K562 (cell line): ENCODE measurements around the gene FBN1. TPM values are rescaled to one million over a fixed set of nuclear protein-coding genes. Genes with fewer than 3 reads are reported as not detected.

Experiments
- ATAC-seq: fragments of 200-7000 bp; cut with Tn5 transposase; 3 replicates; pipeline ENCODE4 v1.9.1; 2020; ENCODE audit warnings: moderate library complexity
- BruUV-seq: library from RNA; stranded (reverse); fragments of 400-500 nt; replicated peaks from 2 replicates; lab custom pipeline; 2021; lab: Mats Ljungman, UMichigan
- CTCF ChIA-PET: fragments of 300-600 bp; formaldehyde crosslinking; extraction: SDS; loops from one replicate; lab custom pipeline; 2021; ENCODE audit warnings: low intra/inter-chr PET ratio; lab: Yijun Ruan, JAX
- POLR2A ChIA-PET: fragments of 300-600, 350-650 bp; sonication (Branson Sonifier 250); formaldehyde crosslinking; extraction: SDS; loops from one replicate; lab custom pipeline; 2021; ENCODE audit warnings: antibody characterized with exemption, inconsistent platforms; lab: Yijun Ruan, JAX
- DNase-seq, 4 experiments: peaks; one replicate each; pipeline versions ENCODE4 v3.0.0 to v3.0.0-alpha.2; 2011 to 2018; ENCODE audit warnings: low spot score in 3 of 4, mixed read lengths in 3 of 4; ENCODE audit errors: extremely low read depth in 1 of 4
- FAIRE-seq: peaks from 2 replicates; lab custom pipeline; 2011; peaks lifted over from hg19 to GRCh38; lab: Jason Lieb, UNC
- H2AFZ ChIP-seq: 2 replicates; pipeline ENCODE4 v1.6.0; 2011; ENCODE audit warnings: low read depth, low read length, control low read depth, inconsistent platforms
- H3K27ac ChIP-seq: fragments of 200-600 bp; 3 replicates; pipeline ENCODE4 v1.8.0; 2011; ENCODE audit warnings: low read depth, mild to moderate bottlenecking, control low read depth, inconsistent platforms, low read length, moderate library complexity, mixed read lengths; ENCODE audit errors: extremely low read depth
- H3K27me3 ChIP-seq, 2 experiments: fragments of 300-600 bp in 1 of 2; 2 replicates in 1 of 2; 3 replicates in 1 of 2; pipeline versions ENCODE4 v1.6.0 to v1.8.0; 2011; ENCODE audit warnings: inconsistent platforms in 2 of 2, low read length in 2 of 2, mild to moderate bottlenecking in 1 of 2, mixed read lengths in 1 of 2, moderate library complexity in 1 of 2; ENCODE audit not compliant: control insufficient read depth in 2 of 2, insufficient read depth in 2 of 2
- H3K36me3 ChIP-seq: fragments of 300-600 bp; 3 replicates; pipeline ENCODE4 v1.8.0; 2011; ENCODE audit warnings: mild to moderate bottlenecking, low read length, inconsistent platforms; ENCODE audit not compliant: control insufficient read depth, insufficient read depth
- H3K4me1 ChIP-seq, 2 experiments: fragments of 200-600 bp in 1 of 2; replicated peaks in 1 of 2; 2 replicates in 1 of 2; 3 replicates in 1 of 2; pipeline versions ENCODE4 v1.5.1 to v1.8.0; 2011; ENCODE audit warnings: inconsistent platforms in 2 of 2, low read length in 2 of 2, mild to moderate bottlenecking in 1 of 2, mixed read lengths in 1 of 2, moderate library complexity in 1 of 2; ENCODE audit not compliant: control insufficient read depth in 2 of 2, insufficient read depth in 2 of 2
- H3K4me2 ChIP-seq: 2 replicates; pipeline ENCODE4 v1.6.1; 2011; ENCODE audit warnings: low read length, control low read depth, inconsistent platforms, mixed read lengths; ENCODE audit not compliant: insufficient read depth
- H3K4me3 ChIP-seq: fragments of 200-600 bp; sonication (generic), shearing (Covaris generic); 2 replicates; pipeline ENCODE4 v1.5.1; 2016; ENCODE audit warnings: control low read depth, inconsistent platforms
- H3K79me2 ChIP-seq: fragments of 200-600 bp; 3 replicates; pipeline ENCODE4 v1.8.0; 2011; ENCODE audit warnings: low read length, inconsistent platforms; ENCODE audit not compliant: control insufficient read depth, insufficient read depth
- H3K9ac ChIP-seq, 2 experiments: 2 replicates each; pipeline versions ENCODE4 v1.6.0 to v1.6.1; 2011; ENCODE audit warnings: low read depth in 2 of 2, low read length in 2 of 2, control low read depth in 1 of 2, inconsistent platforms in 1 of 2, mild to moderate bottlenecking in 1 of 2, mixed read lengths in 1 of 2; ENCODE audit not compliant: insufficient read depth in 1 of 2
- H3K9me1 ChIP-seq: one replicate; pipeline ENCODE4 v1.6.0; 2011; ENCODE audit warnings: inconsistent platforms, mild to moderate bottlenecking, low read length, moderate library complexity; ENCODE audit not compliant: control insufficient read depth, insufficient read depth
- H3K9me3 ChIP-seq: replicated peaks from 2 replicates; pipeline ENCODE4 v1.5.1; 2011; ENCODE audit warnings: low read depth, low read length, inconsistent platforms; ENCODE audit not compliant: control insufficient read depth, insufficient read depth
- H4K20me1 ChIP-seq: replicated peaks from 2 replicates; pipeline ENCODE4 v1.6.1; 2011; ENCODE audit warnings: low read length, inconsistent platforms, mixed read lengths; ENCODE audit not compliant: control insufficient read depth, insufficient read depth
- CREB1 ChIP-seq, 2 experiments: sonication (generic) in 1 of 2; formaldehyde crosslinking in 1 of 2; IDR thresholded peaks; 2 replicates each; pipeline versions ENCODE4 v1.6.1 to v1.8.0; 2012 to 2022; ENCODE audit warnings: inconsistent platforms in 1 of 2, mild to moderate bottlenecking in 1 of 2, missing genetic modification reagents in 1 of 2, moderate library complexity in 1 of 2
- FOSL1 ChIP-seq: fragments of 200-800 bp; sonication (Bioruptor generic); conservative IDR thresholded peaks from 2 replicates; pipeline ENCODE4 v1.6.1; 2016; ENCODE audit warnings: missing genetic modification characterization, missing compliant biosample characterization
- FOXO4 ChIP-seq: fragments of 450-650 bp; formaldehyde crosslinking; IDR thresholded peaks from 2 replicates; pipeline ENCODE4 v1.4.0; 2020; ENCODE audit warnings: mild to moderate bottlenecking, moderate library complexity
- ILF3 ChIP-seq: fragments of 450-650 bp; IDR thresholded peaks from 2 replicates; pipeline ENCODE4 v1.6.1; 2018; ENCODE audit warnings: antibody characterized with exemption, mild to moderate bottlenecking, moderate library complexity, borderline replicate concordance
- KLF10 ChIP-seq: fragments of 250-450 bp; sonication (Bioruptor Pico); IDR thresholded peaks from 2 replicates; pipeline ENCODE4 v1.6.1; 2021; ENCODE audit warnings: matching md5 sums
- KLF13 ChIP-seq: fragments of 450-650 bp; IDR thresholded peaks from 2 replicates; pipeline ENCODE4 v1.6.1; 2016; ENCODE audit warnings: missing genetic modification characterization, low read depth, mild to moderate bottlenecking, missing compliant biosample characterization, moderate library complexity, borderline replicate concordance
- OTX1 ChIP-seq: fragments of 450-650 bp; formaldehyde crosslinking; IDR thresholded peaks from 2 replicates; pipeline ENCODE4 v1.4.0; 2022; ENCODE audit warnings: mild to moderate bottlenecking
- RBBP5 ChIP-seq: fragments of 200-600 bp; sonication (generic); IDR thresholded peaks from 2 replicates; pipeline ENCODE4 v1.6.1; 2012; ENCODE audit warnings: borderline replicate concordance, mild to moderate bottlenecking, low read length, control low read depth, inconsistent platforms; ENCODE audit not compliant: insufficient read depth, poor library complexity, severe bottlenecking
- SAFB2 ChIP-seq: fragments of 200-400 bp; formaldehyde crosslinking; IDR thresholded peaks from 2 replicates; pipeline ENCODE4 v1.6.1; 2018; ENCODE audit warnings: borderline replicate concordance, low read length, low read depth, moderate library complexity; ENCODE audit not compliant: severe bottlenecking
- TCFL5 ChIP-seq: fragments of 250-450 bp; sonication (Bioruptor Pico); conservative IDR thresholded peaks from 2 replicates; pipeline ENCODE4 v1.6.1; 2021; ENCODE audit warnings: mild to moderate bottlenecking, moderate library complexity, matching md5 sums
- ZNF449 ChIP-seq: fragments of 250-450 bp; sonication (Bioruptor Pico); IDR thresholded peaks from 2 replicates; pipeline ENCODE4 v1.8.0; 2022; ENCODE audit warnings: moderate library complexity, mild to moderate bottlenecking, inconsistent platforms
- ZNF785 ChIP-seq: fragments of 250-450 bp; sonication (Bioruptor Pico); IDR thresholded peaks from 2 replicates; pipeline ENCODE4 v1.4.0; 2020; ENCODE audit warnings: mild to moderate bottlenecking
- WGBS: fragments of 100-300 bp; shearing (Covaris generic); methylation state at CpG from one replicate; pipeline ENCODE4 v1.1.6; 2016; ENCODE audit warnings: low coverage, mixed read lengths; ENCODE audit not compliant: insufficient coverage; ENCODE audit errors: missing lambda C conversion rate; 5-methylcytosine and 5-hydroxymethylcytosine counted together
- in situ Hi-C: fragments of 300-500 bp; cut with MboI; formaldehyde crosslinking; loops from 4 replicates; pipeline ENCODE4 v1.15.0; 2018; ENCODE audit warnings: inconsistent platforms, mixed read lengths
- intact Hi-C: fragments of 100-400 bp; cut with micrococcal nuclease; formaldehyde crosslinking; loops from 2 replicates; pipeline ENCODE4 v1.14.2; 2022
- polyA plus RNA-seq, 8 experiments: library from polyadenylated mRNA; depleted of rRNA in 4 of 8; stranded (reverse) in 5 of 8; unstranded in 3 of 8; fragments of >200 nt; fragmentation: Nextera tagmentation in 2 of 8; fragmentation: Illumina TruSeq in 1 of 8; extraction: Ambion mirVana in 2 of 8; extraction: Trizol in 1 of 8; gene quantifications; 2 replicates each; pipeline versions ENCODE4 v1.2.1 to v1.2.3, GENCODE V29; 2011 to 2014; ENCODE audit warnings: inconsistent platforms in 1 of 8, missing spikeins in 1 of 8
- total RNA-seq, 7 experiments: library from RNA; depleted of rRNA in 6 of 7; stranded (reverse); fragments of >200 nt in 6 of 7; fragmentation: Illumina TruSeq in 2 of 7; extraction: Trizol in 2 of 7; gene quantifications; 2 replicates each; pipeline versions ENCODE4 v1.2.1 to v1.2.3, GENCODE V29; 2011 to 2021; ENCODE audit warnings: low replicate concordance in 1 of 7
- TF ChIP-seq, protein P1 (sequence below): fragments of 250-450 bp; sonication (Bioruptor Pico); IDR thresholded peaks from 2 replicates; pipeline ENCODE4 v1.5.0; 2021
- TF ChIP-seq, protein P2 (sequence below): fragments of 200-400 bp; formaldehyde crosslinking; IDR thresholded peaks from 2 replicates; pipeline ENCODE4 v1.6.1; 2017; ENCODE audit warnings: mild to moderate bottlenecking, low read depth, low read length, moderate library complexity
- TF ChIP-seq, protein P3 (sequence below), 2 experiments: fragments of 450-650 bp in 1 of 2; sonication (generic) in 1 of 2; formaldehyde crosslinking in 1 of 2; IDR thresholded peaks in 1 of 2; conservative IDR thresholded peaks in 1 of 2; 2 replicates each; pipeline versions ENCODE4 v1.6.1 to v1.8.1; 2016 to 2023; ENCODE audit warnings: mild to moderate bottlenecking in 2 of 2, moderate library complexity in 2 of 2, inconsistent platforms in 1 of 2, missing genetic modification reagents in 1 of 2

Gene FBN1
- total and polyA plus RNA-seq, 9 of the 15 experiments (the other 6 are each of a cell fraction or from before 2014, with no cell fraction given): 0.15 to 1.2 (median 0.60) TPM

DNA sequence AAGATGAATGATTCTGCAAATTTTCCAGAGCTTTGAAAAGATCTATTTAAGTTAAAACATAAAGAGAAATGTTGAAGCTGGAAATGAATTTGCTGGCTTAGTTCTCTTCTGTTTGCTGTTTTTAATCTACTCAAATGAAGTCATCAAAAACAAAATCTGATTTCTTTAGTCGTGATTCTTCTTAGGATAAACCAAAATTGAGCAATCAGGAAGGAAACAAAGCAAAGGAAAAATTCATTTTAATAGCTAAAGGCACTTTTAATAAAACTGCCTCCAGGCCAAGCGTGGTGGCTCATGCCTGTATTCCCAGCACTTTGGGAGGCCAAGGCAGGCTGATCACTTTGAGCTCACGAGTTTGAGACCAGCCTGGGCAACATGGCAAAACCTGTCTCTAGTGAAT lies 223.1 kb downstream of the FBN1 start:
- no peak overlapping the region for H3K4me2 ChIP-seq
- no peak for DNase-seq
- H3K27ac ChIP-seq: no peak overlapping the region
- no peak overlapping the region for H3K9ac ChIP-seq
- H2AFZ ChIP-seq: no peak overlapping the region
- H4K20me1 ChIP-seq: no peaks in the 10 kb centered on the region
- ChIA-PET POLR2A (no interaction called here), CTCF (no interaction called here)
- intact Hi-C loops: no loop called here
- FAIRE-seq: no peak
- H3K27me3 ChIP-seq: peaks cover 0 to 10% of the 10 kb centered on the region in 2 experiments; a peak in 3 of 5 replicates
- no peaks in the 10 kb centered on the region for H3K9me1 ChIP-seq
- H3K9me3 ChIP-seq: no peaks in the 10 kb centered on the region
- H3K4me1 ChIP-seq: no peaks in the 10 kb centered on the region
- H3K4me3 ChIP-seq: no peak overlapping the region
- no peaks in the 10 kb centered on the region for H3K36me3 ChIP-seq
- in situ Hi-C loops: no loop called here
- ATAC-seq: no peak
- WGBS: 0% methylated on average over 3 of the region's 3 CpGs
- H3K79me2 ChIP-seq: no peaks in the 10 kb centered on the region
- no TSS peak for BruUV-seq
- no peak for TF ChIP-seq TCFL5 (CRISPR knock-in tag)
- TF ChIP-seq RBBP5: no peak
- no peak for TF ChIP-seq KLF13
- no peak for TF ChIP-seq ZNF785 (CRISPR knock-in tag)
- TF ChIP-seq, protein P1, sequence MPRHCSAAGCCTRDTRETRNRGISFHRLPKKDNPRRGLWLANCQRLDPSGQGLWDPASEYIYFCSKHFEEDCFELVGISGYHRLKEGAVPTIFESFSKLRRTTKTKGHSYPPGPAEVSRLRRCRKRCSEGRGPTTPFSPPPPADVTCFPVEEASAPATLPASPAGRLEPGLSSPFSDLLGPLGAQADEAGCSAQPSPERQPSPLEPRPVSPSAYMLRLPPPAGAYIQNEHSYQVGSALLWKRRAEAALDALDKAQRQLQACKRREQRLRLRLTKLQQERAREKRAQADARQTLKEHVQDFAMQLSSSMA (CRISPR knock-in tag): no peak
- TF ChIP-seq, protein P2, sequence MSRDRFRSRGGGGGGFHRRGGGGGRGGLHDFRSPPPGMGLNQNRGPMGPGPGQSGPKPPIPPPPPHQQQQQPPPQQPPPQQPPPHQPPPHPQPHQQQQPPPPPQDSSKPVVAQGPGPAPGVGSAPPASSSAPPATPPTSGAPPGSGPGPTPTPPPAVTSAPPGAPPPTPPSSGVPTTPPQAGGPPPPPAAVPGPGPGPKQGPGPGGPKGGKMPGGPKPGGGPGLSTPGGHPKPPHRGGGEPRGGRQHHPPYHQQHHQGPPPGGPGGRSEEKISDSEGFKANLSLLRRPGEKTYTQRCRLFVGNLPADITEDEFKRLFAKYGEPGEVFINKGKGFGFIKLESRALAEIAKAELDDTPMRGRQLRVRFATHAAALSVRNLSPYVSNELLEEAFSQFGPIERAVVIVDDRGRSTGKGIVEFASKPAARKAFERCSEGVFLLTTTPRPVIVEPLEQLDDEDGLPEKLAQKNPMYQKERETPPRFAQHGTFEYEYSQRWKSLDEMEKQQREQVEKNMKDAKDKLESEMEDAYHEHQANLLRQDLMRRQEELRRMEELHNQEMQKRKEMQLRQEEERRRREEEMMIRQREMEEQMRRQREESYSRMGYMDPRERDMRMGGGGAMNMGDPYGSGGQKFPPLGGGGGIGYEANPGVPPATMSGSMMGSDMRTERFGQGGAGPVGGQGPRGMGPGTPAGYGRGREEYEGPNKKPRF: no peak
- no peak for TF ChIP-seq KLF10
- TF ChIP-seq SAFB2: no peak
- TF ChIP-seq FOSL1 (tag): no peak
- no peak for TF ChIP-seq ILF3
- no peak for TF ChIP-seq FOXO4 (CRISPR knock-in tag)
- TF ChIP-seq OTX1 (CRISPR knock-in tag): no peak
- TF ChIP-seq CREB1 (IDR thresholded peaks at IDR 0.05): no peak
- TF ChIP-seq CREB1 (CRISPR knock-in tag; IDR thresholded peaks at IDR 0.05): no peak
- no peak for TF ChIP-seq ZNF449
- TF ChIP-seq, protein P3, sequence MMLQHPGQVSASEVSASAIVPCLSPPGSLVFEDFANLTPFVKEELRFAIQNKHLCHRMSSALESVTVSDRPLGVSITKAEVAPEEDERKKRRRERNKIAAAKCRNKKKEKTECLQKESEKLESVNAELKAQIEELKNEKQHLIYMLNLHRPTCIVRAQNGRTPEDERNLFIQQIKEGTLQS (IDR thresholded peaks at IDR 0.05): no peak
- TF ChIP-seq, protein P3 (CRISPR knock-in tag; conservative IDR thresholded peaks at IDR 0.05): no peak
